Measurements from ENCODE around the gene PGM1. TPM values are rescaled to one million over a fixed set of nuclear protein-coding genes. Genes with fewer than 3 reads are reported as not detected.
"Not testable (repeated sequence)": the region's sequence is repeated elsewhere in the genome, so short reads cannot be mapped to it uniquely, and the experiment has no call there.

The PGM1 gene
- 49.6 and 51.3 TPM in 2 replicates for total RNA-seq (2014; rRNA removed; shearing (Covaris generic))

DNA sequence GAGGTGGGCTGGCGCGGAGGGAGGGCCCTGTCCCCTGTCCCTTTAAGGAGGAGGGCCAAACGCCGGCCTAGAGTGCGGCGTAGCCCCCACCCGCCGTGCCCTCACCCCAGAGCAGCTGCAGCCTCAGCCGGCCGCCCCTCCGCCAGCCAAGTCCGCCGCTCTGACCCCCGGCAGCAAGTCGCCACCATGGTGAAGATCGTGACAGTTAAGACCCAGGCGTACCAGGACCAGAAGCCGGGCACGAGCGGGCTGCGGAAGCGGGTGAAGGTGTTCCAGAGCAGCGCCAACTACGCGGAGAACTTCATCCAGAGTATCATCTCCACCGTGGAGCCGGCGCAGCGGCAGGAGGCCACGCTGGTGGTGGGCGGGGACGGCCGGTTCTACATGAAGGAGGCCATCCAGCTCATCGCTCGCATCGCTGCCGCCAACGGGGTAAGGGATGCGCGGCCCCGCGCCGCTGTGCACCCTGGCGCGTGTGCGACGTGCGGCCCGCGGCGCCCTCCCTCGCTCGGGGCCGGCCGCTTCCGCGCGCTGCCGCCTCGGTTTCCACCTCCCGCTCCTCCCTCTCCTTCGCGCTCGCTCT, at the start of gene PGM1:
Gene PGM1, plus strand, starts transcription at position 109 of the 583 bp plus-strand sequence. Its CDS starts 78 bp downstream, at position 187.
- in situ Hi-C loops (cut with HindIII; ENCODE audit: low sequenced_read_pairs) = no loop called here
- peak; percentile 72 for DNase-seq (ENCODE audit: low spot score)

DNA sequence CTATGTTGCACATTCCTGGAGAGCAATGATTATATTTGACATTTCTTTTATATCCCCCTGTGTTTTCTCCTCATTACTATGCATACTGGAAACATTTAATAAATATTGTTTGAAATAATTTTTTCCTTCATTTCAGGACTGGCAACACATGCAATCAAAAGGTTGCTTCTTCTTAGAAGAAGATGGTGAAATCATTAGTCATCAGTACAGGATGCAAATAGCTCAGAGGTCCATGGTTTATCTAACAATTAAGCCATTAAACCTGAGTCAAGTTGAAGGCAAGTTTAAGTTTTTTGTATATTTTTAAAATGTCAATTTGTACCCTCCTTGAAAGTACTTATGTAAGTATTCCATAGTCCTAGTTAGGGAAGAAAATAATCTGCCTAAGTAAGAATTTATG, 47.4 kb upstream of the PGM1 start:
- no peak for DNase-seq (ENCODE audit: low spot score)
- in situ Hi-C loops (cut with HindIII; ENCODE audit: low sequenced_read_pairs) = no loop called here

DNA sequence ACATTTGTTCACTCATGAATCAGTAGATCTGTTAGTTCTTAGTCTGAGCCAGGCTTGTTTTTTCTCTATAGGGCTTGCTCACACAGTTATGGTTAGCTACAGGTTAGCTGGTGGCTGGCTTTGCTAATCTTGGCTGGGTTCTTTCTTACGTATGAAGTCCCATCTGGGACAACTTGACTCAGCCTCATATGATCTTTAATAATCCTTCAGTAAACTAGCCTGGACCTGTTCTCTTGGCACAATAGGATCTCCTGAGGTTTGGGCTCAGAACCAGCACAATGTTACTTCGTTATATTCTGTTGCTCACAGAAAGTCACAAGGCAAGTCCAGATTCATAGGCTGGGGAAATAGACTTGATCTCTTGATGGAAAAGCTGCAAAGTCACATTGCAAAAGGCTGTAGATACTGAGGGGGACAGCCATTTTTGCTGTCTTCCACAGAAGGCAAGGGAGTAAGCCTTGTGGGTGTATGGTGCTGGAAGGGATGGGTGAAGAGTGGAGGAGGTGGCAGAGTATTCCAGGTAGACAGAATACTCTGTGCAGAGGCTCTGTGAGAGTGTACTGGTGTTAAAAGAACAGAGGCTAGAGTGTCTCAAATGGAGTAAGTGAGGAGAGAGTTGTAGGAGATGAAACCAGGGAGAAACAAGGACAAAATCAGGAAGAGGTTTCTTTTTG, 45.5 kb upstream of the PGM1 start:
- in situ Hi-C loops (cut with HindIII; ENCODE audit: low sequenced_read_pairs) = no loop called here
- no peak for DNase-seq (ENCODE audit: low spot score)

DNA sequence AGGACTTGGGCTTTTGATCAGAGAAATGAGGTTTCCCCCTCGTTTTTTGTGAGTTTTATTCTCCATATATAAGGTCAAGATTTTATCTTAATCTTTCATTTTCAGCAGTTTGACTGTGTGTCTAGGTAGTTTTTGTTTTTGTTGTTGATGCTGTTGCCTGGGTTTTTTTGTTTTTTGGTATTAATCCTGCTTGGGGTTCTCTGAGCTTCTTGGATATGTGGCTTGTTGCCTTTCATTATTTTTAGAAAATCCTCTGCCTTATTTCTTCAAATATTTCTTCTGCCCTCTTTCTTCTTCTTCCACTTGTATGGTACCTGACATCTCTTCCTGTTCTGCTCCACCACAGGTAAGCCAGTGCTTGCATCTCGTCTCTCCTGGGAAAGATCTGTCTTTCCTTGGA, 44.9 kb upstream of the PGM1 start:
- no peak for DNase-seq (ENCODE audit: low spot score)

DNA sequence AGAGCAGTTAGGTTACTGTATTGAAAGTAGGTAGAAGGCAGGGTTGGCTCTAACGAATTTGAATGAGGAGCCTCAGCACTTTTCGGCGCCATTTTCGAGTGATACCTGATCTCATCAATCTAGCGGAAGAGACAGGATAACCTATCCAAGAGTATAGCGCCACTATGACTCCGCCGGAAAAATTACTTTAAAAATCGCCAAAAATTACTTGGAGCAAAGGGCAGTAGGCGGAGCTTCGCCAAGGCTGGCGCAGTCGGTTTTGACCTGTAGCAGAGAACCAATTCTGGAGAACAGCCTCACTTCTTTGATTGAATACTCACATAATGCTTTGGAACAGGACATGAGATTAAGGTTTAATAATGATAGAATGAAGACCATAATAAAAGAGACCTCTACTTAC, 44.3 kb upstream of the PGM1 start:
- in situ Hi-C loops (cut with HindIII; ENCODE audit: low sequenced_read_pairs) = no loop called here
- no peak for DNase-seq (ENCODE audit: low spot score)

More for the DNA sequence above, 44.9 kb upstream of the PGM1 start:
- in situ Hi-C loops (cut with HindIII; ENCODE audit: low sequenced_read_pairs) = no loop called here

DNA sequence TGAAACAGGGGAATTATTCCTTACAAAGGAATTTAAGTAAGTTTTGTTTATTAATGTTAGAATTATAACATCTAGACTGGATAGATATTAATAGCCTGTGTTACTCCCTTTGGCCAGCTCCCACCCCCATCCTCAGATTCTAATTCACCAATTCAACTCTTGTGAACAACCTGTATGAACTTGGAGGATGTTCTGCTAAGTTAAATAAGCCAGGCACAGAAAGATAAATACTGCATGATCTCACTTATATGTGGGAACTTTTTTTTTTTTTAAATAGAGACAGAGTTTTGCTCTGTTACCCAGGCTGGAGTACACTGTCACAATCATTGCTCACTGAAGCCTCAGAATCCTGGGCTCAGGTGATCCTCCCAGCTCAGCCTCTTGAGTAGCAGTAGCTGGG, 37.7 kb upstream of the PGM1 start:
- in situ Hi-C loops (cut with HindIII; ENCODE audit: low sequenced_read_pairs) = no loop called here
- no peak for DNase-seq (ENCODE audit: low spot score)

DNA sequence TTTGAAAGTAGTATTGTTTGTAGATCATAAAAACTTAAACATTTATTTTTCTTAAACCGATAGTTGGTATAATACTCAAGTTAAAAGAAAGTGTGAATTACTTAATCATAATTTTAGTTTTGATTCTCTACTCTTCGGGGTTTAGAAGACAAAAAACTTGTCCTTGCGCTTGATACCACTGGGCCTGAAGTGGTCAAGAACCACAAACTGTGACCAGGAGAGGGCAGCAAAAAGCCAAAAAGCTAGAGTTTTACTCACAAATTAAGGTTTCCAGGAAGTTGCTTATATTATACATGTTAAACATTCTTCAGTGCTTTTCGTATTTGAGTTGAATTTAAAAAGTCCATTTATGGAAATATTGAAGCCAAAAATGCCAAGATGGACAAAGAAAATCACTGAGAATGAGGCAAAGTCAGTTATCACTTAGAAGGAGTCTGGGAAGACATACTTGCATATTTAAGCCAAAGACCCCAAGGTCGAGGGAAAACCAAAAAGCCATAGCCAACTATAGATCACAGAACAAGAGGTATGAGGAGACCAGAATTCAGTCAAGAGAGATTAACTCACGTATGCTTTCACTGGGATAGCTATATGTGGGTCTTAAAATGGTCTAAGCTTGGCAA, 35.7 kb upstream of the PGM1 start:
- in situ Hi-C loops (cut with HindIII; ENCODE audit: low sequenced_read_pairs) = no loop called here
- DNase-seq (ENCODE audit: low spot score) = peak; percentile 26

DNA sequence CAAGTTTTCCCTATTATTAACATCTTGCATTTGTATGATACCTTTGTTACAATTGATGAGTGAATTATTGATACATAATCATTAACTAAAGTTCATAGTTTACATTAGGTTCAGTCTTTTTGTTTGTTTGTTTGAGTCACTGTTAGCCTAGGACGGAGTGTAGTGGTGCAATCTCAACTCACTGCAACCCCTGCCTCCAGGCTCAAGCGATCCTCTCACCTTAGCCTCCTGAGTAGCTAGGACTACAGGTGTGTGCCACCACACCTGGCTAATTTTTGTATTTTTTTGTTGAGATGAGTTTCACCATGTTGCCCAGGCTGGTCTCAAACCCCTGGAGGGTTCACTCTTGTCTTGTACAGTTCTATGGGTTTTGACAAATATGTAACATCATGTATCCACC, 33.9 kb upstream of the PGM1 start:
- in situ Hi-C loops (cut with HindIII; ENCODE audit: low sequenced_read_pairs) = no loop called here

DNA sequence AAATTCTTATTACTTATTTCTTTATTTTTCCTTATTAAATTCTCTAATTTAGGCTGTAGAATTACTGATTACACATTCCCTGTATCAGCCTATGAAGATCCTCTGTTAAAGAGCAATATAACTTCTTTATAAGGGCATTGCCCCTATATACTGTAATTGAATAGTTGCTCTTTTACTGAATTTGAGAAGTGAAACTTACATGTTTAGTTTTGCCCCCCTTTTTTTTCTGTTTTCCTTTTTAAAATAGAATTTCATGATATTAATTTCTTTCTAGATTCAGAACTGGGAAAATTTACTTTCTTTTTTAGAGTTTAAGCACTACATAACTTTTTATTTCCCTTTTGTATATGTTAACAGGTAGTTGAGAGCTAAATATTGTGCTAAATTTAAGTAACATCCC, 29.5 kb upstream of the PGM1 start:
- in situ Hi-C loops (cut with HindIII; ENCODE audit: low sequenced_read_pairs) = no loop called here
- no peak for DNase-seq (ENCODE audit: low spot score)

More for the DNA sequence above, 33.9 kb upstream of the PGM1 start:
- DNase-seq (ENCODE audit: low spot score) = no peak

DNA sequence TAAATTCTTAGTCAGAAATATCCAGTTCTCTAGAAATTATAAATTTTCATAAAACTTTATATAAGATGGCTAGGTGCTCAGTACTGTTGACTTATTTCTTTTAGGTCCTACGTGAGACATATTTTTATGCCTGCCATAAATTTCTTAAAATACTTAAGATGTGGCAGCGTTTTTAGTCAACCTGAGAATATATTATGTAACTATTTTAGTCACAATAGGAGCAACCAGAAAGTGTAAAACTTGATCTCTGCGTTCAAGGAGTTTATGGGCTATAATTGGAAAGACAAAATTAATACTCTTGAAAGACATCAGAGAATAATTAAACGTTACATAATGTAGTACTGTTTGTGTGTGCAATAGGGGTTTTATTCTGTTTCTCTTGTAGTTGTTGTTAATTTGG, 24.1 kb upstream of the PGM1 start:
- no peak for DNase-seq (ENCODE audit: low spot score)
- in situ Hi-C loops (cut with HindIII; ENCODE audit: low sequenced_read_pairs) = no loop called here

DNA sequence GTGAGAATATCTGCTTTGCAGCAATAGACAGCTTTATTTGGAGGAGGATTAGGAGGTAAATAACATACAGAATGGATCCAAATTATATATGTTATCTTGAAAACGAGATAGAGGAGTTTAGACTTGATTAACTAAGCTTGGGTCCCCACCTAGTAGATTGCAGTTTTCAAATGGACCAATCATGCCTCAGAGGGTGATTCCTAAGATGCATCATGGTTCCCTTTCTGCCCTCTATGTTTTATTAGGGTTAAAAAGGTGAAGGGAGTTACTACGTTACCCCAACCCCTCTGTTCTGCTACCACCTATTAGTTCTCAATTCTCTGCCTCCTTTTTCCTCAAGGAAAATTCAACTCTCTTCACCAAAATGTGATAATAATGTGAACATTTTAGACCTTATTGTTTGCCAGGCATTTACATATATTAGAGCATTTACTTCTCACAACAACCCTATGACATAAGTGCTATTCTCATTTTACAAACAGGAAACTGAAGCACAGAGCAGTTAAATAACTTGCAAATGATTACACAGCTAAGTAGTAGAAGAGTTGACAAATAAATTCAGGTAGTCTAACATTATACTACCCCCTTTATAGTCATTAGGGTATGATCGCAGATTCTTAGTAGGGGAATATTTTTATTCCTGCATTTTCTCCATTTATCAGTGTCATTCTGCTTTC, 23.4 kb upstream of the PGM1 start:
- in situ Hi-C loops (cut with HindIII; ENCODE audit: low sequenced_read_pairs) = no loop called here
- DNase-seq (ENCODE audit: low spot score) = no peak

DNA sequence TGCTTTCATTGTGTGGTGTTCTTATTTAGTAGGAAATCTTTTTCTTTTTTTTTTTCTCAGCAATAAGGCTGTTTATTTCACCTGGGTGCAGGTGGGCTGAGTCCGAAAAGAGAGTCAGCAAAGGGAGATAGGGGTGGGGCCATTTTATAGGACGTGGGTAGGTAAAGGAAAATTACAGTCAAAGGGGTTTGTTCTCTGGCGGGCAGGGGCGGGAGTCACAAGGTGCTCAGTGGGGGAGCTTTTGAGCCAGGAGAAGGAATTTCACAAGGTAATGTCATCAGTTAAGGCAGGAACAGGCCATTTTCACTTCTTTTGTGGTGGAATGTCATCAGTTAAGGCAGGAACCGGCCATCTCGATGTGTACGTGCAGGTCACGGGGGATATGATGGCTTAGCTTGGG, 20.5 kb upstream of the PGM1 start:
- in situ Hi-C loops (cut with HindIII; ENCODE audit: low sequenced_read_pairs); DNase-seq (ENCODE audit: low spot score): not testable (repeated sequence)

DNA sequence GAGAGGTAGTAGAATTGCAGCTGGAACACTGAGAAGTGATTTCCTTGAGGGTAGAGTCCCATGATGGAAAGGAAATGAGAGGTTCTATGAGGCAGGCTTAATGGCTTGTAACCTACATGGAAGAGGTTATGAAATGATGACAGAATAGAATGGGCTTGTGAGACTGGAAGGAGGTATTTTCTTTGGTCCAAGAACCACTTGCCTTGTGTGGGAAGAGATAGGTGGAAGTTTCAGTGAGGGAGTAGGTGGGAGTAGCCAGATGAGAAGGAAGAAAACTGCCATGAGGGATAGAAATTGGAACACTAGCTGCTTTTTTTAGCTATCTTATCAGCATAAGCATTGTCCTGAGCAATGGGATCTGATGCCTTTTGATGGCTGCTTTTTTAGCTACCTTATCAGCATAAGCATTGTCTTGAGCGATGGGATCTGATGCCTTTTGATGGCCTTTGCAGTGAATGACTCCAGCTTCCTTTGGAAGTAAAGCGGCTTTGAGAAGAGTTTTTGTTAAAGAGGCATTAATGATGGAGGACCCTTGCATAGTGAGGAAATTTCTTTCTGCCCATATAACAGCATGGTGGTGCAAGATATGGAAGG, 18.9 kb upstream of the PGM1 start:
- in situ Hi-C loops (cut with HindIII; ENCODE audit: low sequenced_read_pairs); DNase-seq (ENCODE audit: low spot score): not testable (repeated sequence)

DNA sequence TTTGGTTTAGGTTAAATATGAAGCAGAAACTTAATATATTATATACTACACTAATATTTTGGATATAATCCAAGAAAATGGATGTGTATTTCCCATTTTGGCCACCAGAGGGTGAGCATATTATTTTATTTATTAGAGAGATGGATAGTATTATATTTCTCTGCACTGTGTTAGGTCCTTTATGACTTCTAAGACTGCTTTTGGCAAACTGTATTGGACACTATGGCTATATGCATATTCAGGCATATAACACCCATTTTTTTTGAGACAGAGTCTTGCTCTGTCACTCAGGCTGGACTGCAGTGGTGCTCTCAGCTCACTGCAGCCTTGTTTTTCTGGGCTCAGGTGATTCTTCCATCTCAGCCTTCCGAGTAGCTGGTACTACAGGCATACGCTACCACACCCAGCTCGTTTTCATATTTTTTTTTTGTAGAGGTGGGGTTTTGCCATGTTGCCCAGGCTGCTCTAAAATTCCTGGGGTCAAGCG, 17.8 kb upstream of the PGM1 start:
- DNase-seq (ENCODE audit: low spot score) = peak; percentile 46
- in situ Hi-C loops (cut with HindIII; ENCODE audit: low sequenced_read_pairs) = no loop called here

DNA sequence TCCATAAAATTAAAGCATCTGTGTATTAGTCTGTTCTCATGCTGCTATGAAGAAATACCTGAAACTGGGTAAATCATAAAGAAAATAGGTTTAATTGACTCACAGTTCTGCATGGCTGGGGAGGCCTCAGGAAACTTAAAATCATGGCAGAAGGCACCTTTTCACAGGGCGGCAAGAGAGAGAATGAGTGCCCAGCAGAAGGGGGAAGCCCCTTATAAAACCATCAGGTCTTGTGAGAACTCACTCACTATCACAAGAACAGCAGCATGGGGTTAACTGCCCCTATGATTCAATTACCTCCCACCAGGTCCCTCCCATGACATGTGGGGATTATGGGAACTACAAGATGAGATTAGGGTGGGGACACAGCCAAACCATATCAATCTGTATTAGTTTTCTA, 6.9 kb upstream of the PGM1 start:
- DNase-seq (ENCODE audit: low spot score); in situ Hi-C loops (cut with HindIII; ENCODE audit: low sequenced_read_pairs): not testable (repeated sequence)

DNA sequence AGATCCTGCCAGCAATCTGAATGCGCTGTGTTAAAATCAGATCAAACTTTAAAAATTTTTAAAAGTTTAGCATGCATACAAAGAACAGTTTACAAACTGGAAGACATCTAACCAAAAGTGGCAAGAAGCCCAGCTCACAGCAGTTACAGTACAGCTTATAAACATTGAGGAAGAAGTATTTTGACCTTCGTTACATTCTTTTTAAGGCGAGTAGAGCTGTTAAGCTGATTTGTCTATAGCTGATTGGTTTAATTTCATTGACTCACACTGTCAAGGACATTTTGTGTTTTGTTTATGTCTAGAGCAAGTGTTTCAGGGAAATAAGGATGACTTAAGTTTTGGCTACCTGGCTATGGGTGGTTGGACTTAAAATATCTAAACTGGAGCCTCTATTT, 3.0 kb upstream of the PGM1 start:
- DNase-seq (ENCODE audit: low spot score) = no peak
- in situ Hi-C loops (cut with HindIII; ENCODE audit: low sequenced_read_pairs) = no loop called here

DNA sequence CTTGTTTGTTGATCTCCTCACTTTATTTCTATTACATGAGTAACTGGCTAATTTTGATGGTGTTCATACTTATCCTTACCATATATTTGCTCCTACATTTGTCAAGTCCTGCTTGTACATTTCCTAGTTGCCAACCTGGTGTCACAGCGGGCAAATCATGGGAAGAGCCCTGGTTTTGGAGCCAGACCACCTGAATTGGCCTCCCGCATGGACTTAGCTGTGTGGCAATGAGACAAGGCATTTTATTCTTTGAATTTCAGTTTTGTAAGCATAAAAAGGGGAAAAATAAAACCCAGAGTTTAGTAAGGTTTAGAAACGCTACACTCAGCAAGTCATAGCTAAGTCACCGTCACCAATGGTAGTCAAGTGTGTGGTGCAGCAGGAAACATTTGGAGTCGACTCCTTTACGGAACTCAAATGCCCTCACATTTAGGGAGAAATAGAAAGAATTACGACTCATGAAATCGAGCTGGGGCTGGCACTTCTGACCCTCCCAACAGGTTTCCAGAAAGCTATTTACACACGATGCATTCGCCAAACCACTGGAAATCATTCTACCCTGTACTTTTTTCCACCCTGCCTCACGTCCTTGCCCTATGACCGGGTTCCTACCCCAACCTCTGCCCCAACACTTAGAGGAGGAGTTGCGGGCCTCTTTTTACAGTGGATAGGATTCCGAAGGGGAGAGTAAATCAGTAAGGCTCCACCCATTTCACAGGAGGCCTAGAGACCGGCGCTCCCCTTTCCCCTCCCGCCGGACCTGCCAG, 492 bp upstream of the PGM1 start:
- peak; percentile 49 for DNase-seq (ENCODE audit: low spot score)
- in situ Hi-C loops (cut with HindIII; ENCODE audit: low sequenced_read_pairs) = no loop called here

DNA sequence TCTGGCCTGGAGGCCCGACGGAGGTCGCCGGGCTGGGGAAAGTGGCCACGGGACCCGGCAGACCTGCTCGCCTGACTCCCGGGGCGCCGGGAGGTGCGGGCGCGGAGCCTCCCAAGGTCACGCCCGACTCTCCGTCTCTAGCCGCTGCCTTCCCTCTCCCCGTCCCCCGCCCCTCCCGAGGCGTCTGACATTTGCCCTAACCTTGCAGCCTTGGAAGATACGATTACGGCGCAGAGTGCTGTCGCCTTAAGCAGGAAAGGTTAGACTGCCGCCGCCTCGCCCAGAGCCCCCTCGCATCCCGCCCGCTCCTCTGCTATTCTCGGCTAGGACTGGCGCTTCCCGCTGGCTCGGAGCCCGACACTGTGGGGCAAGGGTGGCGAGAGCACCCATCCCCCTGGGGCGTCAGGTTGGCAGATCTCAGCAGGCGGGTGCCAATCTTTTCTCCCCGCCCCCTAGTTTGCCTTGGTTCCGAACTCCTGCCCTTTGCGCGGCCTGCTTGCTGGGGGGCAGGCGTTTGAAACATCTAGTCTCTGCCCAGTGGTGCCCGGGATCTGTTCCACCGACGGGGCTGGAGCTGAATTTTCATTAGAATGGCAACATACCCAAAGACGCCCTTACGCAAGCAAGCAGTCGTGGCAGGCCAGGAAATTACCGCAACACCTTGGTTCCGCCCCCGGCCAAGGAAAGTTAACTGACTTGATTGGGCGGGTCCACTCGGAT, 835 bp downstream of the PGM1 start:
- in situ Hi-C loops (cut with HindIII; ENCODE audit: low sequenced_read_pairs) = no loop called here
- DNase-seq (ENCODE audit: low spot score) = peak; percentile 52

Measured in G401 (cell line).